Natural killer cell (primary cell): Measurements from ENCODE around the gene VPS50. TPM values are rescaled to one million over a fixed set of nuclear protein-coding genes. Genes with fewer than 3 reads are reported as not detected.

ENCODE experiments used
- ATAC-seq, 3 donors: fragments of 150-1000 bp in 2 of 3; fragments of 200-7000 bp in 1 of 3; cut with Tn5 transposase; 1 replicate in 1 of 3; 2 replicates in 2 of 3; pipeline ENCODE4 v1.10.0; 2021; ENCODE audit warnings: mild to moderate bottlenecking in 2 of 3, moderate library complexity in 2 of 3
- DNase-seq, 2 donors: peaks; one replicate each; pipeline versions ENCODE4 v3.0.0 to v3.0.0-alpha.2; 2013 to 2021; ENCODE audit warnings: mixed read lengths in 1 of 2
- H3K27ac ChIP-seq: one replicate; pipeline ENCODE4 v1.5.1; 2013; ENCODE audit warnings: mild to moderate bottlenecking, low read length
- H3K27me3 ChIP-seq: one replicate; pipeline ENCODE4 v1.6.1; 2013; ENCODE audit warnings: low read length; ENCODE audit not compliant: control insufficient read depth, insufficient read depth
- H3K36me3 ChIP-seq: one replicate; pipeline ENCODE4 v1.6.1; 2013; ENCODE audit warnings: low read length; ENCODE audit not compliant: control insufficient read depth, insufficient read depth
- H3K4me1 ChIP-seq: one replicate; pipeline ENCODE4 v1.6.1; 2013; ENCODE audit warnings: low read length; ENCODE audit not compliant: control insufficient read depth, insufficient read depth
- H3K4me3 ChIP-seq: one replicate; pipeline ENCODE4 v1.5.1; 2013; ENCODE audit warnings: low read length
- H3K9me3 ChIP-seq: one replicate; pipeline ENCODE4 v1.6.1; 2013; ENCODE audit warnings: low read length; ENCODE audit not compliant: control insufficient read depth, insufficient read depth
- H3K27ac Mint-ChIP-seq, 2 donors: one replicate each; pipeline ENCODE4 v1.8.0; 2022; ENCODE audit warnings: mild to moderate bottlenecking in 2 of 2, mixed read lengths in 2 of 2, moderate library complexity in 1 of 2
- H3K27me3 Mint-ChIP-seq, 2 donors: one replicate each; pipeline ENCODE4 v1.8.0; 2022; ENCODE audit warnings: low read depth in 2 of 2, mixed read lengths in 2 of 2
- H3K36me3 Mint-ChIP-seq: one replicate; pipeline ENCODE4 v1.8.0; 2022; ENCODE audit warnings: mixed read lengths
- H3K4me1 Mint-ChIP-seq, 2 donors: one replicate each; pipeline ENCODE4 v1.8.0; 2022; ENCODE audit warnings: mixed read lengths in 2 of 2
- H3K4me3 Mint-ChIP-seq: one replicate; pipeline ENCODE4 v1.8.0; 2022; ENCODE audit warnings: mild to moderate bottlenecking, moderate library complexity, mixed read lengths
- H3K9me3 Mint-ChIP-seq, 2 donors: one replicate each; pipeline ENCODE4 v1.8.0; 2022; ENCODE audit warnings: mixed read lengths in 2 of 2
- WGBS: methylation state at CpG from one replicate; pipeline ENCODE4 v1.1.7; 2013; ENCODE audit warnings: missing lambda C conversion rate; ENCODE audit not compliant: insufficient coverage; 5-methylcytosine and 5-hydroxymethylcytosine counted together
- intact Hi-C: fragments of 100-400 bp; cut with micrococcal nuclease; formaldehyde crosslinking; loops from one replicate; pipeline ENCODE4 v1.14.2; 2022
- total RNA-seq, 4 donors: library from RNA; stranded (reverse); fragments of 120-200 nt in 1 of 4; gene quantifications; one replicate each; pipeline versions ENCODE4 v1.2.3 to v1.2.4, GENCODE V29; 2013 to 2022
- TF ChIP-seq, protein P1 (sequence below): fragments of 200-600 bp; IDR thresholded peaks from one replicate; pipeline ENCODE4 v1.8.0; 2022; ENCODE audit warnings: antibody characterized with exemption

Gene VPS50
- total RNA-seq, 3 donors from 2014 or later (not counting 1 experiment from before 2014, with no cell fraction given) = 29.0 to 32.8 (median 31.7) TPM

DNA sequence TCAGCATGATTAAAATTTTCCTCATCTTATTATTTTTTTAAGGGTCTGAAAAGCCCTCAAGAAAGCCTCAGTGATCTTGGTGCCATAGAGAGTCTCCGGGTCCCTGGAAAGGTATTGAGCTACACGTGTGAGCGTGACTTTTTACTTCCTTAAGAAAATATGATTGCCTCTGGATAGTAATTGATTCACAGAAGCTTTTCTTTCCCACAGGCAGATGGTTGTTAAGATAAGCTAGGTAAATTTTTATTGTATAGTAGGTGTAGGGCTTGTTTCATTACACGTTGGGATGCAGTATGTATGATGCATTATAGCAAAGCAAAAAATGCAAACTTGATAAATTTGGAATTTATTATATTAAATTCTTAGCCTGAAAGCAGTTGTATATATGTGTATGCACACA is 7.7 kb downstream of the VPS50 start:
- 97% methylated on average over 3 of the region's 4 CpGs for WGBS
- ATAC-seq (no peak), DNase-seq (no peak)
- Histone ChIP-seq H3K36me3 (peaks cover 3% of the 10 kb centered on the region), H3K27ac (no peak overlapping the region), H3K9me3 (no peaks in the 10 kb centered on the region), H3K4me3 (no peak overlapping the region), H3K4me1 (no peaks in the 10 kb centered on the region), H3K27me3 (no peaks in the 10 kb centered on the region)
- Mint-ChIP-seq H3K27ac (no peak overlapping the region), H3K27me3 (no peaks in the 10 kb centered on the region), H3K4me1 (no peaks in the 10 kb centered on the region), H3K4me3 (no peak overlapping the region), H3K9me3 (no peaks in the 10 kb centered on the region), H3K36me3 (no peaks in the 10 kb centered on the region)
- TF ChIP-seq, protein P1, sequence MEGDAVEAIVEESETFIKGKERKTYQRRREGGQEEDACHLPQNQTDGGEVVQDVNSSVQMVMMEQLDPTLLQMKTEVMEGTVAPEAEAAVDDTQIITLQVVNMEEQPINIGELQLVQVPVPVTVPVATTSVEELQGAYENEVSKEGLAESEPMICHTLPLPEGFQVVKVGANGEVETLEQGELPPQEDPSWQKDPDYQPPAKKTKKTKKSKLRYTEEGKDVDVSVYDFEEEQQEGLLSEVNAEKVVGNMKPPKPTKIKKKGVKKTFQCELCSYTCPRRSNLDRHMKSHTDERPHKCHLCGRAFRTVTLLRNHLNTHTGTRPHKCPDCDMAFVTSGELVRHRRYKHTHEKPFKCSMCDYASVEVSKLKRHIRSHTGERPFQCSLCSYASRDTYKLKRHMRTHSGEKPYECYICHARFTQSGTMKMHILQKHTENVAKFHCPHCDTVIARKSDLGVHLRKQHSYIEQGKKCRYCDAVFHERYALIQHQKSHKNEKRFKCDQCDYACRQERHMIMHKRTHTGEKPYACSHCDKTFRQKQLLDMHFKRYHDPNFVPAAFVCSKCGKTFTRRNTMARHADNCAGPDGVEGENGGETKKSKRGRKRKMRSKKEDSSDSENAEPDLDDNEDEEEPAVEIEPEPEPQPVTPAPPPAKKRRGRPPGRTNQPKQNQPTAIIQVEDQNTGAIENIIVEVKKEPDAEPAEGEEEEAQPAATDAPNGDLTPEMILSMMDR = no peak
- intact Hi-C loops = no loop called here

- Histone ChIP-seq H3K27me3 (no peaks in the 10 kb centered on the region), H3K4me1 (no peaks in the 10 kb centered on the region), H3K36me3 (peaks cover 3% of the 10 kb centered on the region), H3K27ac (no peak overlapping the region), H3K9me3 (no peaks in the 10 kb centered on the region), H3K4me3 (no peak overlapping the region)
- Mint-ChIP-seq H3K4me1 (no peaks in the 10 kb centered on the region), H3K27me3 (no peaks in the 10 kb centered on the region), H3K36me3 (no peaks in the 10 kb centered on the region), H3K27ac (no peak overlapping the region), H3K4me3 (no peak overlapping the region), H3K9me3 (no peaks in the 10 kb centered on the region)
- 97% methylated on average over 3 of the region's 3 CpGs for WGBS
- TF ChIP-seq, protein P1 = no peak
- ATAC-seq = no peak
- intact Hi-C loops = no loop called here
- DNase-seq = no peak
Measured at GRCh38 chr7:93242106-93242505, 9.9 kb downstream of the VPS50 start.

DNA sequence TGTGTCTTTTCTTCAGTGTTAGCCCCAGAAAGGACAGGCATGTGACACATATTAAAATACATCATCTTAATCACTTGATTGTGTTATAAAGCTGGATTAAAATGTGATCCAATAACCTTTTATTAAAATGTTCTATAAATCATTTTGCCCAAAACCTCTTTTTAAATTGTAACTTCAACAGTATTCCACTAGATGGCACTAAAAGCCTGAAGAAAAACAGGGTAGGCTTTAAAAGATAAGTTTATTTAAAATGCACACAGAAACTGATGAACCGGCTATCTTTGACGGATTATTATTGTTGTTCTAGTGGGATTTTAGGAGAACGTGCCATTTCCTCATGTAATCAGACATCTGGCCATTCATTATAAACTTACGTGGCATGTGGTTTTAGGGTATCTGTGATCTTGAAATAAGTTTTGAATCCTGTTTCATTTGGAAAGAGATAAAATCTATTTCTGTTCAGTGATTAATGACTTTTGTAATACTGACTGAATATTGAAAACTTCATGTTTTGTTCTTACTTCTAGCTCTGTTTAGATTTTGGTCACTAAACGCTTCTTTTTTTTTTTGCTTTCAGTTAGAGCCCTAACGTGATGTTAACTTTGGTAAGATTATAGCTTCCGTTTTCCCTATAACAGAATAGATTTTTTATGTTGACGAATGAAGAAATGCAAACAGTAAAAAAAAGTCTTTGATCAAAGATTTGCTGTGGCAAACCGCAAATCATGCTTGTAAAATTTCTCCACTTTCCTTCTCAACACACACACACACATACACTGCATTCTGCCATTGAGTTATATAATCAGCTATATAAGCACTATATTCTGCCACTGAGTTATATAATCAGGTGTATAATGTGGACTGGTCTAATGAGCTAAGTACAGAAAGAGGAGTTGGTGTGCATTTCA is 13.6 kb downstream of the VPS50 start:
- Histone ChIP-seq H3K4me1 (no peaks in the 10 kb centered on the region), H3K27ac (no peak overlapping the region), H3K9me3 (no peaks in the 10 kb centered on the region), H3K36me3 (peaks cover 5% of the 10 kb centered on the region), H3K27me3 (no peaks in the 10 kb centered on the region), H3K4me3 (no peak overlapping the region)
- Mint-ChIP-seq H3K4me3 (no peak overlapping the region), H3K36me3 (no peaks in the 10 kb centered on the region), H3K27me3 (no peaks in the 10 kb centered on the region), H3K9me3 (no peaks in the 10 kb centered on the region), H3K27ac (no peak overlapping the region), H3K4me1 (peaks cover 0 to 5% of the 10 kb centered on the region in 2 donors)
- TF ChIP-seq, protein P1 = peak; percentile 76
- ATAC-seq = peak; percentile 47 to 52 (median 48)
- intact Hi-C loops = loop anchor here (5.0 kb wide), 2 partner anchors 842 to 1152 kb away; no protein-coding TSS in a partner anchor
- peak in 1 of 2 donors; percentile 55 for DNase-seq
- WGBS = 60% methylated on average over 8 of the region's 9 CpGs
